NCI-H526 treated with DMSO at 0.1 percent for 48 hours (cell line): ENCODE data around the gene ANKS1A.

Experiments used
- DNase-seq: peaks from one replicate; lab custom pipeline; 2025; lab: John Stamatoyannopoulos, UW

Gene ANKS1A

GRCh38 chr6:35041086-35041861 lies 152.2 kb downstream of the ANKS1A start:
- no peak for DNase-seq

- no peak for DNase-seq
These were observed 153.2 kb downstream of the ANKS1A start for GRCh38 chr6:35042031-35042815.

- no peak for DNase-seq
These were observed 154.5 kb downstream of the ANKS1A start for GRCh38 chr6:35043381-35044130.

GRCh38 chr6:35044145-35044745 lies 155.2 kb downstream of the ANKS1A start:
- DNase-seq, result no peak

- DNase-seq, result no peak
These were observed 155.8 kb downstream of the ANKS1A start for GRCh38 chr6:35044761-35045421.

- no peak for DNase-seq
These were observed 157.0 kb downstream of the ANKS1A start for GRCh38 chr6:35046103-35046502.

- no peak for DNase-seq
These were observed 157.8 kb downstream of the ANKS1A start for GRCh38 chr6:35046862-35047261.

GRCh38 chr6:35047265-35048011 lies 158.4 kb downstream of the ANKS1A start:
- DNase-seq, result no peak

GRCh38 chr6:35048031-35048613 lies 159.1 kb downstream of the ANKS1A start:
- no peak for DNase-seq

GRCh38 chr6:35048631-35049083 lies 159.6 kb downstream of the ANKS1A start:
- DNase-seq, result no peak

GRCh38 chr6:35049156-35049735 lies 160.2 kb downstream of the ANKS1A start:
- DNase-seq, result no peak

GRCh38 chr6:35049900-35050756 lies 161.1 kb downstream of the ANKS1A start:
- no peak for DNase-seq

- no peak for DNase-seq
These were observed 161.8 kb downstream of the ANKS1A start for GRCh38 chr6:35050757-35051330.

GRCh38 chr6:35051396-35051795 lies 162.3 kb downstream of the ANKS1A start:
- no peak for DNase-seq

- no peak for DNase-seq
These were observed 163.0 kb downstream of the ANKS1A start for GRCh38 chr6:35051997-35052583.

- DNase-seq, result no peak
These were observed 163.9 kb downstream of the ANKS1A start for GRCh38 chr6:35052694-35053565.

GRCh38 chr6:35053701-35054100 lies 164.6 kb downstream of the ANKS1A start:
- DNase-seq, result no peak
